GM21619 (cell line): ENCODE measurements around the gene FGD2.
"Not testable (repeated sequence)": the region's sequence is repeated elsewhere in the genome, so short reads cannot be mapped to it uniquely, and the experiment has no call there.

Experiments used
- ATAC-seq: cut with Tn5 transposase; IDR thresholded peaks from one replicate; pipeline ENCODE4 v1.9.1; 2021; ENCODE audit not compliant: unreplicated experiment

Gene FGD2

GRCh38 chr6:37057128-37057471, 51.6 kb downstream of the FGD2 start:
- ATAC-seq: no peak

- ATAC-seq: no peak
Measured at GRCh38 chr6:37057678-37058077, 52.2 kb downstream of the FGD2 start.

- ATAC-seq: no peak
Measured at GRCh38 chr6:37058084-37058586, 52.7 kb downstream of the FGD2 start.

- not testable (repeated sequence) for ATAC-seq
Measured at GRCh38 chr6:37058984-37059343, 53.5 kb downstream of the FGD2 start.

- no peak for ATAC-seq
Measured at GRCh38 chr6:37059344-37060194, 54.1 kb downstream of the FGD2 start.

- no peak for ATAC-seq
Measured at GRCh38 chr6:37060195-37060559, 54.7 kb downstream of the FGD2 start.

GRCh38 chr6:37061157-37061804, 55.8 kb downstream of the FGD2 start:
- ATAC-seq: no peak

- no peak for ATAC-seq
Measured at GRCh38 chr6:37062424-37062823, 57.0 kb downstream of the FGD2 start.

- ATAC-seq: no peak
Measured at GRCh38 chr6:37068356-37069270, 63.2 kb downstream of the FGD2 start.

- no peak for ATAC-seq
Measured at GRCh38 chr6:37069639-37070038, 64.2 kb downstream of the FGD2 start.

- no peak for ATAC-seq
Measured at GRCh38 chr6:37072526-37072925, 67.1 kb downstream of the FGD2 start.

GRCh38 chr6:37074053-37074827, 68.8 kb downstream of the FGD2 start:
- no peak for ATAC-seq

GRCh38 chr6:37077191-37077904, 71.9 kb downstream of the FGD2 start:
- no peak for ATAC-seq

GRCh38 chr6:37077905-37078296, 72.4 kb downstream of the FGD2 start:
- no peak for ATAC-seq
